HG02852 (cell line): ENCODE data around the gene REL.
"Not testable (repeated sequence)": the region's sequence is repeated elsewhere in the genome, so short reads cannot be mapped to it uniquely, and the experiment has no call there.

Source experiments
- ATAC-seq: cut with Tn5 transposase; IDR thresholded peaks from one replicate; pipeline ENCODE4 v1.9.1; 2021; ENCODE audit warnings: mild to moderate bottlenecking, moderate library complexity; ENCODE audit not compliant: unreplicated experiment

Gene REL

DNA sequence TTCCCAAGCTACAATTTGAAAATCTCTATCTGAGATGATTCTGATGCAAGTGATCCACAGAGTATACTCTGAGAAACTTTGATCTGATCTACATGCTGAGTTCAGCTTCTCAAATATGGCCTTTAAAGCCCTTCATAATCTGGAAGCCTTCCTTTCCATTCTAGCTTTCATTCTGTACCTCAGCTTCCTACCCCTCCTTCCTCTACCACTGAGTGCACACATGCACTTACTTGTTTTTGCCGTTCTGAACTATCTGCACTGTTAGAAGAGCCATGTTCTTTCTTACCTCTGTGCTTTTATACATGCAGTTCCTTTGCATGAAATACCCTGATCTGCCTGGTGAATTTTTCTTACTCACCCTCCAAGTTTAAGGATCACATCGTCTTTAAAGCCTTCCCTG is 25.0 kb downstream of the REL start:
- ATAC-seq, result no peak

DNA sequence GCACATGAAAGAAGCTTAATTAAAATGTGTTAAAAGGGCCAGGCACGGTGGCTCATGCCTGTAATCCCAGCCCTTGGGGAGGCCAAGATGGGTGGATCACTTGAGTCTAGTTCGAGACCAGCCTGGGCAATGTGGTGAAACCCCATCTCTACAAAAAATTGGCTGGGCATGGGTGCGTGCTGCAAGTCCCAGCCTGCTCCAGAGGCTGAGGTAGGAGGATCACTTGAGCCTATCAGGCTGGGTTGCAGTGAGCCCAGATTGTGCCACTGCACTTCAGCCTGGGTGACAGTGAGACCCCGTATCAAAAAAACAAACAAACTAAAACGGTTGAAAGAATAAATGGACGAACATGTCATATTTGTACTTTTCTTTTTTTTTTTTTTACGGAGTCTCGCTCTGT is 26.0 kb downstream of the REL start:
- ATAC-seq, result no peak

DNA sequence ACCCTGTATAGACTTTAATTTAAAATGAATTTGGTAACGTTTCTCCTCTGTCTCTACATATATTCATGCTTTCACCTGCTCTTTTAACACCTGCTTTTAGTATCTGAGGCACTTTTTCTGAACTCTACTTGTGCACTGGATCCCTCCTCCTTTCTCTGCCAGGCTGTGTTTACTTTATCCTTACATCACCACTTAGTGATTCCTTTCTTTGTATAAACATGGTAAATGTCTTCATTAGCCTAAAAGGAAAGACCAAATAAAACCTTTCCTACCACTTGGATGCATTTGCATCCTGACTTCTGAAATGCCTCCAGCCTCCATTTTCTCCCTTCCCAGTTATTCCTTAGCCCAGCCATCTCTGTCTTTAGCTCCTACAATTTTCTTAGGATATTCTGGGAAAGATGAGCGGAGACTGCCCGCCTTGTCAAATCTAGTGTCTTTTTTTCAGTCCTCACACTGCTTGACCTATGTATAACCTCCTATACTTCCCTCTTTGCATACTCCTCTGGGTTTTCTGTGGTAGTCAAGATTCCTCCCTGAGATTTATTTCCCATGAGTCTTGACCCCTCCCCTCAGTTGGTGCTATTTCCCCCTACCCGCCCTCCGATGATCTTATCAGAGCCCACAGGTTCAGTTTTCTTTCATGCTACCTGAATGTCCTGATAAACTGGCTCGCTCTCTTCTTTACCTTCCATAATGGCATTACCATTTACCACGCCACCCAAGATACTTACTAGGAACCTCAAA is 44.8 kb downstream of the REL start:
- ATAC-seq, result no peak

DNA sequence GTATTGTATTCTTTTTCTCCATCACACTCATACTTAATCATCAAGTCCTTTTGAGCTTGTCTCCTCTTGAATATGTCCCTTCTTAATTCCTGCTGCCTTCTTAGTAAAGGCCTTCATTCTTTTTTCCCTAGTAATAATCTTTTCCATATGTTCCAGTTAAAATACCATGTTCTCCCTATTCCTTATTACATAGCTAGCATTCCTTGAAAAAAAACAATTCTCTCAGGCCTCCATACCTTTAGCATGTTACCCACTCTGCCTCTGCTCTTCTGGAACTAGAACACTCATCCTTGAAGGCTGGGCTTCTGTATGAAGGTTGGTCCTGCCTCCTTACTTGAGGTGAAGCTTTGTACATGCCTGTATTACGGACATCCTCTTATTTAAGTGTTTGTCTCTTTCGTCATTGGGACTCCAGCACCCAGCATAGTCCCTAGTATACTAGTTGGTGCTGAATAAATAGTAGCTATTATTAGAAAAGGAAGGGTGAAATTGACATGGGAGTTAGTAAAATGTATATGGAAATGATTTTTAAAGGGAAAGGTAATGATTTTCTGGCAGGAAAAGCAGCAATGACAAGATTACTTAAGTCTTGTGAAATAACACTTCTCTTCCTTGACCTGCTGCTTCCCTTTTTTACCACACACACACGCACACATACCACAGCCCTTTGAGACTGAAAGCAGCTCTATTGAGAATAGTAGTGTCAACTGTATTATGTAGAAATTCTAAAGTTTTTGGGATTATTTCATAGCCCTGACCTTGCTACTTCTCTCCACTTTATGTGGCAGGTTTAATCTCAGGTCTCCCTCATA is 45.6 kb downstream of the REL start:
- ATAC-seq, result no peak

DNA sequence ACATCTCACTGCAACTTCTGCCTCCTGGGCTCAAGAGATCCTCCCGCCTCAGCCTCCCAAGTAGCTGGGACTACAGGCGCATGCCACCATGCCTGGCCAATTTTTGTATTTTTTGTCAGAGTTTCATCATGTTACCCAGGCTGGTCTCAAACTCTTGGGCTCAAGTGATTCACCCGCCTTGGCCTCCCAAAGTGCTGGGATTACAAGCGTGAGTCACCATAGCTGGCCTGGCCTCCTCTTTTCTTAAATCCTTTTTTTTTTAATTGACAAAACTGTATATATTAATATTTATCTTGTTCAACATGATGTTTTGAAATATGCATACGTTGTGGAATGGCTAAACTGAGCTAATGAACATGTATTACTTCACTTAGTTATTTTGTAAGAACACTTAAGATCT is 50.7 kb downstream of the REL start:
- not testable (repeated sequence) for ATAC-seq

DNA sequence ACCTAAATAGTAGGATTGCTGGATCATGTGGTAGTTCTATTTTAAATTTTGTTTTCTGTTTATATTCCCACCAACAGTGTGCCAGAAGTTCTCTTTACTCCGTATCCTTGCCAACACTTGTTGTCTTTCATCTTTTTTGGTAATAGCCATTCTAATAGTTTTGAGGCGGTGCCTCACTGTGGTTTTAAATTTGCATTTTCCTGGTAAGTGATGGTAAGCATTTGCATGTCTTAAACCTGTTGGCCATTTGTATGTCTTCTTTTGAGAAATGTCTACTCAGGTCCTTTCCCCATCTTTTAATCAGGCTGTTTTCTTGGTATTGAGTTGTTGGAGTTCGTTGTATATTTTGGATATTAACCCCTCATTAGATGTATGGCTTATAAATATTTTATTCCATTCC is 51.6 kb downstream of the REL start:
- no peak for ATAC-seq

DNA sequence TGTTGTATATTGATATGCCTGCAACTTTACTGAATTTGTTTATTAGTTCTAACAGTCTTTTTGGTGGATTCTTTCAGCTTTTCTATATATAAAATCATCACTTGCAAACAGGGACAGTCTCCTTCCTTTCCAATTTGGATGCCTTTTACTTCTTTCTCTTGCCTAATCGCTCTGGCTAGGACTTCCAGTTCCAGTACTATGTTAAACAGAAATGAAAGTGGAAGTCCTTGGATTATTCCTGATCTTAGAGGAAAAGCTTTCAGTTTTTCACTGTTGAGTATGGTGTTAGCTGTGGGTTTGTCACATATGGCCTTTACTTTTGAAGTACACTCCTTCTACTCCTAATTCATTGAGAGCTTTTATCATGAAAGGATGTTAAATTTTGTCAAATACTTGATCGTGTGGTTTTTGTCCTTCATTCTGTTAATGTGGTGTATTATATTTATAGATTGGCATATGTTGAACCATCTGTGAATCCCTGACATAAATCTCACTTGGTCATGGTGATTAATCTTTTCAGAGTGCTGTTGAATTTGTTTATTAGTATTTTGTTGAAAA is 52.9 kb downstream of the REL start:
- ATAC-seq, result no peak

DNA sequence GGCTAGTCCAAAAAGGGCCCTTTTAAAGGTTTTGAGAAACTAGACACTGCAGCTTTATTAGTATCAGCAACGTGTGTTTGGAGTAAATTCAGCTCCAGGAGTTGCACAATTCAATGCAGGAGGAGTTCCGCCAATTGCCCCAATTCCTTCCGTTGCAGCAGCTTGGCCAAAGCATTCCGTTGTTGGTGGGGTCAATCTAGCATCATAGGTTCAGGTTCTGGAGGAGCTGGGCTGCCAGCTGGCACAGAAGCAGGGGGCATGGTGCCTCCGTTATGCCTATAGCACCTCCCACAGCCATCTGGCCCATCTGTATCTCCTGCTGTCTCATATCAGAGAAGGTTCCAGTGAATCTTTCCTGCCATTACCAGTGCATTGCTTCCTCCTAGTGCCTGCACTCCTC is 55.4 kb downstream of the REL start:
- no peak for ATAC-seq

DNA sequence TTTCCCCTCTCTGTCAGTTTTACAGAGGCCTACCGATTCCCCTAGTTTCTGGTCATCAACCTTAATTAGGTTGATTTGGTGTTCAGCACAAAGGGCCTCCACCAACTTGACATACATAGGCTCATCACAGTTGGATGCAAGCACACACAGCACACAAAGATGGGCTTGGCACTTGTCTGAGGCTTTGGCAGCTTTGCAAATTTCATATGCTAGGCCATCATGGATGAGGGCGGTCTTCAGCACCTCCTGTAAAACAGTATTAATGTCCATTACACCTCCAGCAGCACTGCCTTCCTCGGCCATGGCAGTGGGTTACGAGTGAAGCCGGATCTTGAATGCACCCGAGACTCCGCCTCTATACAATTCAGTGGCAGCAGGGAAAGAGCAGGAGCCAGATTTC is 56.9 kb downstream of the REL start:
- ATAC-seq, result no peak

DNA sequence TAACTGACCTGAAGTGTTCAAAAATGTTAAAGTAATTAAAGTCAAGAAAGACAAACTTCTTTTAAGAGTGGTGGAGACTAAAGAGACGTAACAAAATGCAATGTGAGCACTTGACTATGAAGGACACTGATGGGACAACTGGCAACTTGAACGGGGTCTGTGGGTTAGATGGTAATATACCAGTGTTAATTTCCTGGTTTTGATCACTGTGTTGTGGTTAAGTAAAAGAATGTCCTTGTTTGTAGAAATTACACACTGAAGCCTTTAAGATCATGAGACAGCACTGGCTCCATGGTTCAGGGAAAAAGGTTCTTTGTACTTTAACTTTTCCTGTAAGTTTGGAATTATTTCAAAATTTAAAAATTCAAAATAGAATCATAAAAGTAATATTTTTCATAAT is 58.2 kb downstream of the REL start:
- ATAC-seq, result no peak

DNA sequence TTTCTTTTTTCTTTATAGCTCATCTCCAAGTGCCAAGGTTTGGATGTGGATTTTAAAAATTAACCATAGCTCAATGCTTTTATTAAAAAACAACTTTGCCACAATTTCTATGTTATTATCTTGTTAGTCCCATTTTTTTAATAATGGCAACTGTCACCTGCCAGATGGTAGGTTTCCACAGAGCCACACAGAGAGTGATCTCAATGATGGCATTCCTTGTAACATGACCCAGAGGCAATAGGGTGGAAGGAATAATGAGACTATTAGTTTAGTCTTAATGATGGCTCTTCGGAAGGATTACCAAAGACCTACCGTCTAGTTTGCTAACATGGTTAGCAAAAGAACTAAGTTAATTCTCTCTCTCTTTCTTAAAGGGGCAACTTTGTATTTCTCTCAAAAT is 64.0 kb downstream of the REL start:
- ATAC-seq, result no peak

DNA sequence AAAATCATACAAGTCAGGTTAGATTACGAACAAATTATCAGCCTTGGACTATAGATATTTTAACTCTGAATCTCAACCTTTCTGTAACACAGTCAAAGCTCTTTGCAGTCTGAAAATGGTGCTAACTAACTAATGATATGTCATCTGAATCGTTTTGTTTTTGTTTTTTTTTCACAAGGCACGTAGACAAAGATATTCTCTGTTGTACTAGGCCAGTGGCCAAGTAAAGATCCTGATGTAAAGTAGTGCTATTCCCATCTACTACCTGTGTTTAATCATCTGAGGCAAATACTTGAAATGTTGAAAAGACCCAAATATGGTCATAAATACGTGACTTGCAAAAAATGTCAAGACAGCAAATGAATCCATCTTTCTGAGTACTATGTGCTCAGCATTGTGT is 65.7 kb downstream of the REL start:
- no peak for ATAC-seq

DNA sequence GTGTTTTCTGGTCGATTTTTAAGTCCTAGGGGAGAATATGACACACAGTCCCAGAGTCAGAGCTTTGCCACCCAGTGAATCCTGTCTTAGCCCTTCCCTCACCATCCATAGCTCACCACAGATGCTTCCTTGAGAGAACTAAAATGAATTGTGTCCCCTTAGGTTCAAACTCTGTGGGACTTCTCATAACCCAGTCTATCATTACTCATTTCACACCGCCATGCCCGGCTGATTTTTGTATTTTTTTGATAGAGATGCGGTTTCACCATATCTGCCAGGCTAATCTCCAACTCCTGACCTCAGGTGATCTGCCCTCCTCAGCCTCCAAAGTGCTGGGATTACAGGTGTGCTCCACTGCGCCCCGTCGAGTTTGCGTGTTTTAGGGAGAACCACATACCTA is 66.8 kb downstream of the REL start:
- ATAC-seq, result no peak

DNA sequence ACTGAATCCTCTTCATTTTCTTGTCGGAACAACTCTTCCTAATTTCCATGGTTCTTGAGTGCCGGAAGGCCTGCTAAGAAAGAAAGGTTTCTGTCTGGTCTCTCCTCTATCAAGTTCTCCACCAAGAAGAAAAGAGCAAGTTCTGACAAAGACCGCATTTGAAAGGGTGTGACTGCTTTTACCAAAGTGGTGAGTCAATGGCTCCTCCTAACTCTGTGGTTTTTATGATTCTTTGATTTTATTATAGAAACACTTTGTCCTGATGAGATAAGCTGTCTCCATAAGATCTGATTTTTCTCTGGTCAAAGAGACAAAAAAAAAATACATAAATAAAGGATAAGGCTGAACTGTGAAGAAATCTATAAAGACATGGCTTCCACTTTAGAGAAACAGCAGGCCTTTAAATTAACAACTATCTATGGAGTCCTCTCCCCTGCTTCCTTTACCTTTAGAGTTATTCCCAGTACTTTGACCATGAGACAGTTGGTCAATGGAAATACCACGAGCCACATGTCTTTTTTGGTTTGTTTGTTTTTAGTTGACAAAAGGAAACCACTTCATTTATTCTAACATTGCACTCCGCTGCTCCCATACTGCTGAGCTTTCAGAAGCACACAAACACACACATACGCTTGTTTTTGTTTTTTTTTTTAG is 67.7 kb downstream of the REL start:
- no peak for ATAC-seq

DNA sequence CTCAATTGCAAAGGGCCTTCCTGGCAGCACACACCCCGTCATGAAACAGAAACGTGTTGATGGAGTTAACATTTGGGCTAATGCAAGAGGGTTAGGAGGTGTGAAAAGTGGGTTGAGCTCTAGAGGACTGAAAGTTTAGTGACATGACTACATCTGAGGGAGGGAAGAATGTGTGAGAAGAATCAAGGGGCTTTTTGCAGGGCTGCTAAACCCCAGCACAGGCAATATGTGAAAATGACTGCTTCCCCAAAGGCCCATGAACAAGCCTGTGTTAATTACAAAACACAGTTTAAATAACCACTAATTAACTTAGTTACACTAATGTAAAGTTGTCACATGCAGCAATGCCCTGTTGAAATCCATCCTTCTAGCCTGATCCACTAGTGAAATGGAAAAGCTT is 72.8 kb downstream of the REL start:
- no peak for ATAC-seq

DNA sequence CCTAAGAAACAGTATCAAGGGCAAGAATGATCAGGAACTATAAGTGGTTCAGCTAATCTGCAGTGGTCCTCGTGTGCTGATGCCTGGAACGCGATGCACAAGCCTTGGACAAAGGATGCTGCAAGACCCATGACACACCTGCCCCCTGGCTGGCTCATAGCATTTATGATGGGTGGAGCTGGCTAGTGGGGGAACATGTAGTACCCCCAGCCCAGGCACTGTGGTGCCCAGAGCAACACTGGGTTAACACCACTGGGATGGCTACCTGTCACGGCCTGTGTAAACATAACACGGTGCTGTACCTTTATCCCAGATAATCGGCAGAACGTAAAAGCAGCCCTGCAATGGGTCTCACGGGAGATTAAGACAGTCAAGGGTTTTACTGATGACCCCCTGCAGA is 75.8 kb downstream of the REL start:
- no peak for ATAC-seq

DNA sequence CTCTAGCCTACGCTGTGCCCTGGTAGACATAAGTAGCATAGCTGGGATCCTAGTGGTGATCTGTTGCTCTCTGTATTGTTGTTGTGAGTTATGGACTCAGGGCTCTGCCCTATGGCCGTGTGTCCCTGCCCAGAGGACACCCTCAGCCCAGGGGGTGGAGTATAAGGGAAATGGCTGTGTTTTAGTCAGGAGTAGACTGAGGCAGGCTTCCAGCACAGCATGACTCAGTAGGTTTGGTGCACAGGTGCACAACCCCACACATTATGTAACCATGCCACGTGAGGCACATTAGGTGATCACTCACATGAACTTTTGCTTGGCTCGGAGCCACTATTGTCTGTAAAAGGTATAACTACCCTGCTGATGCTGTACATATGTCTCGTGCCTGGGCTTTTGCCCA is 76.3 kb downstream of the REL start:
- no peak for ATAC-seq

DNA sequence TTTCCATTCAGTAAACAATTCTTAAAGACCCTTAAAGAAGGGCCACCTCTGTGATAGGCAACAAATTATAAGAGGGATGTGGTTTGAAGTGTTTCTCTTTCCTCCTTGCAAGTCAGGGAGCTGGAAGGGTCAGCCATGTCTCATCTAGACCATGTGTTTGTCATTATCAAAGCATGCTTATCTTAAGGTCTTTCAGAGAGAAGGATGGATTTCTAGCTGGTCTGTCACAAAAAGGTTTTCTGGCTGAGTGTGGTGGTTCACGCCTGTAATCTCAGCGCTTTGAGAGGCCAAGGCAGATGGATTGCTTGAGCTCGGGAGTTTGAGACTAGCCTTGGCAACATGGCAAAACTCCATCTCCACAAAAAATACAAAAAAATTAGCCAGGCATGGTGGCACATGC is 77.0 kb downstream of the REL start:
- no peak for ATAC-seq

DNA sequence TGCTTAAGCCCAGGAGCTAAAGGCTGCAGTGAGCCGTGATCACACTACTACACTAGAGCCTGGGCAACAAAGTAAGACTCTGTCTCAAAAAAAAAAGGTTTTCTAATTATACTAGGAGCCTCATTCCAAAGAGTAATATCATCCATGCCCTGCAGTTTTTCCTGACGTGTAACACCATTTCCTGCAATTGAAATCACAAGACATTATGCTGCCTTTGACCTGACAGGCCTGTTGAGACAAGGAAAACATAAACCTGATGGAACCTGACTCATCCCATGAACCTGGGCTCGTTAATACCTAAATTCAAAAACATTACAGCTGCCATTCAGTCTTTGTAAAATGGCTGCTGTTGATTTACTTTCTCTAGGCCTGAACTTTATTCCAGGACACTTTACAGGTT is 77.4 kb downstream of the REL start:
- no peak for ATAC-seq

DNA sequence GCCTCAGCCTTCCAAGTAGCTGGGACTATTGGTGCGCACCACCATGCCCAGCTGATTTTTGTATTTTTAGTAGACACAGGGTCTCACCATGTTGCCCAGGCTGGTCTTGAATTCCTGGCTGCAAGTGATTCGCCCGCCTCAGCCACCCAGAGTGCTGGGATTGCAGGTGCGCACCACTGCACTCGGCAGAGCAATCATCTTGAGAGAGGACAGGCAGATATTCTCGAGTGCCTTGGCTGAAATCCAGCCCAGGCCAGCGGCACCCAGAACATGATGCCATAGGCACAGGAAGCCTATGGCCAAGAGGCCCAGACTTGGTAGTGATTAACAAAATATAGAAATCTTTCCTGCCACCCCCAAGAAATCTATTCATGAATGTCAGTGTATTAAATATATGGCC is 78.1 kb downstream of the REL start:
- no peak for ATAC-seq

DNA sequence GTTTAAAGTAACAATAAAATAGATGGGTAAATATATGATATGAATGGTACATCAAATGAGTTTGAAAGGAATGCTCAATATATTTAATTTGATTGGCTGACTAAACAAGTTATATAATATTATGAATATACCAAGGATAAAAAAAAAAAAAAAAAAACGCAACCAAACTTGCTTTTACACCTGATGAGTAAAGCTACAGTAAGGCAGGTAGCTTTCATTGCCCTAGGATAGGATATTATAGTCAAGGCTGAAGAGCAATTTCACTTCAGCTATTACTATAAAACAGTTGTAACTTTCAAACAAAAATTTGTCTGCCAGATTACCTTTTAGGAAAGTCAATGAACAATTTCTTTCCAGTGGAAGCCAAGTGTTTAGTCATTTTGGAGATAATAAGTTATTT is 79.3 kb downstream of the REL start:
- ATAC-seq, result no peak

DNA sequence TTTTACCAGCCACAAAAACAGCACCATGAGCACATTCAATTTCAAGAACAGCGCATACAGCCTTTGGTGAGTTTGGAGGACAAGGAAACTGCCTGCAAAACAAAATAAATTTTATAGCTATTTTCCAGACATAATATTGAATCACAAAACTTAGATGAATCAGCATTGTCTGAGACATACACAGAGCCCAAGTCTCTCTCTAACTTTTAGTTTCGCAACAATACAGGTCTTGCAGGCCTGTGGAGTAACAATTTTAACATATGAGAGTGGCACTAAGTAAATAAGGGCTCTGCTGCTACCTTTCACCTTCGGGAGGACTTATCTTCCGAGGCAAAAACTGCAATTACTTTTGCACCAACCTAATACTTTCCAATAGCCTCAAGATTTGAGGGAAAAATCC is 80.1 kb downstream of the REL start:
- ATAC-seq, result no peak
